Endothelial cell (in vitro differentiated cells): ENCODE results near the gene TMUB2. TPM values are rescaled to one million over a fixed set of nuclear protein-coding genes. Genes with fewer than 3 reads are reported as not detected.

Experiments
- DNase-seq: peaks from one replicate; pipeline ENCODE4 v3.0.0; 2021; ENCODE audit warnings: low spot score
- H3K27ac Mint-ChIP-seq: one replicate; pipeline ENCODE4 v1.8.0; 2021; ENCODE audit warnings: mixed read lengths, inconsistent platforms; ENCODE audit not compliant: unreplicated experiment
- H3K27me3 Mint-ChIP-seq: one replicate; pipeline ENCODE4 v1.8.0; 2021; ENCODE audit warnings: mild to moderate bottlenecking, moderate library complexity, mixed read lengths, inconsistent platforms; ENCODE audit not compliant: unreplicated experiment
- H3K36me3 Mint-ChIP-seq: one replicate; pipeline ENCODE4 v1.8.0; 2021; ENCODE audit warnings: mild to moderate bottlenecking, low read depth, mixed read lengths, inconsistent platforms; ENCODE audit not compliant: unreplicated experiment
- H3K4me1 Mint-ChIP-seq: one replicate; pipeline ENCODE4 v1.8.0; 2021; ENCODE audit warnings: mild to moderate bottlenecking, mixed read lengths, inconsistent platforms; ENCODE audit not compliant: unreplicated experiment
- H3K4me3 Mint-ChIP-seq: one replicate; pipeline ENCODE4 v1.8.0; 2021; ENCODE audit warnings: mild to moderate bottlenecking, mixed read lengths, inconsistent platforms; ENCODE audit not compliant: unreplicated experiment
- H3K9me3 Mint-ChIP-seq: one replicate; pipeline ENCODE4 v1.8.0; 2021; ENCODE audit warnings: mixed read lengths, inconsistent platforms; ENCODE audit not compliant: unreplicated experiment
- CTCF ChIP-seq: fragments of 200-600 bp; sonication (generic); IDR thresholded peaks from one replicate; pipeline ENCODE4 v1.5.0; 2021; ENCODE audit warnings: antibody characterized with exemption; ENCODE audit not compliant: unreplicated experiment
- total RNA-seq: library from RNA; stranded (reverse); fragmentation: NEBNext Ultra II Directional; extraction: Animal tissue kit (Norgen Biotek cat#: 25700); gene quantifications from one replicate; pipeline ENCODE4 v1.2.1, GENCODE V29; 2021; ENCODE audit not compliant: unreplicated experiment

TMUB2 gene
- total RNA-seq, 1 donor from 2014 or later: 39.2 TPM

GRCh38 chr17:44209786-44210341 is 23.1 kb downstream of the TMUB2 start:
- Mint-ChIP-seq H3K36me3 (peaks cover 28% of the 10 kb centered on the region), H3K4me3 (peak overlapping the region; percentile 42), H3K9me3 (no peaks in the 10 kb centered on the region), H3K4me1 (peaks cover 12% of the 10 kb centered on the region), H3K27ac (no peak overlapping the region), H3K27me3 (peaks cover 21% of the 10 kb centered on the region)
- TF ChIP-seq CTCF: no peak
- DNase-seq: no peak

GRCh38 chr17:44210342-44211192 is 23.8 kb downstream of the TMUB2 start:
- Mint-ChIP-seq H3K36me3 (peaks cover 33% of the 10 kb centered on the region), H3K4me3 (peak overlapping the region; percentile 11), H3K4me1 (peaks cover 12% of the 10 kb centered on the region), H3K27ac (no peak overlapping the region), H3K27me3 (peaks cover 23% of the 10 kb centered on the region), H3K9me3 (no peaks in the 10 kb centered on the region)
- TF ChIP-seq CTCF: peak; percentile 99
- DNase-seq: peak; percentile 96

GRCh38 chr17:44211281-44212265 is 24.8 kb downstream of the TMUB2 start:
- no peak for DNase-seq
- H3K4me1 Mint-ChIP-seq: peaks cover 11% of the 10 kb centered on the region
- no peaks in the 10 kb centered on the region for H3K9me3 Mint-ChIP-seq
- H3K36me3 Mint-ChIP-seq: peaks cover 43% of the 10 kb centered on the region
- H3K27ac Mint-ChIP-seq: no peak overlapping the region
- no peak for TF ChIP-seq CTCF
- H3K27me3 Mint-ChIP-seq: peaks cover 23% of the 10 kb centered on the region
- no peak overlapping the region for H3K4me3 Mint-ChIP-seq

- no peak for DNase-seq
- Mint-ChIP-seq H3K36me3 (peaks cover 46% of the 10 kb centered on the region), H3K27me3 (peaks cover 29% of the 10 kb centered on the region), H3K27ac (no peak overlapping the region), H3K4me1 (peaks cover 21% of the 10 kb centered on the region), H3K4me3 (no peak overlapping the region), H3K9me3 (no peaks in the 10 kb centered on the region)
- TF ChIP-seq CTCF: no peak
These were observed 26.0 kb downstream of the TMUB2 start for GRCh38 chr17:44212507-44213402.
